NOMO-1 treated with dmso at 0.1 percent for 144 hours (cell line): ENCODE measurements around the gene DCAF16.

ENCODE experiments used
- DNase-seq: peaks from one replicate; lab custom pipeline; 2025; ENCODE audit not compliant: unreplicated experiment; lab: John Stamatoyannopoulos, UW

The DCAF16 gene

DNA sequence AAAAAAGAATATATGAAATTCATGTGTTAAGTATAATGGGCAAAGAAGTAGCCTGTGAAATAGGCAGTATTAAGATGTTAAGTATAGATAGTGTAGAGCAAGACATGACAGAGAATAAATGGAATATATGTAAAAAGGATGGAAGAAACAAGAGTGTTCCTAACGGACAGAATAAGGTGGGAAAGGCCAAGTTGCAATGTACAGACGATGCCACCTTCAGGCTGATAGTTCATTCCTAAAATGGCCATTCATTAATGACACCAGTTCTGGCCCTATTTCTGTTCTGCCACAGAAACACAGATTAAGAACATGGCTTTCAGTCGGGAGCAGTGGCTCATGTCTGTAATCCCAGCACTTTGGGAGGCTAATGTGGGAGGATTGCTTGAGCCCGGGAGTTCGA lies 24.7 kb downstream of the DCAF16 start:
- no peak for DNase-seq

GRCh38 chr4:17781300-17782287 lies 29.0 kb downstream of the DCAF16 start, which contains the start of gene FAM184B:
Gene FAM184B (minus strand): TSS chr4:17781621. CDS start chr4:17781299, 322 bp downstream.
- no peak for DNase-seq

DNA sequence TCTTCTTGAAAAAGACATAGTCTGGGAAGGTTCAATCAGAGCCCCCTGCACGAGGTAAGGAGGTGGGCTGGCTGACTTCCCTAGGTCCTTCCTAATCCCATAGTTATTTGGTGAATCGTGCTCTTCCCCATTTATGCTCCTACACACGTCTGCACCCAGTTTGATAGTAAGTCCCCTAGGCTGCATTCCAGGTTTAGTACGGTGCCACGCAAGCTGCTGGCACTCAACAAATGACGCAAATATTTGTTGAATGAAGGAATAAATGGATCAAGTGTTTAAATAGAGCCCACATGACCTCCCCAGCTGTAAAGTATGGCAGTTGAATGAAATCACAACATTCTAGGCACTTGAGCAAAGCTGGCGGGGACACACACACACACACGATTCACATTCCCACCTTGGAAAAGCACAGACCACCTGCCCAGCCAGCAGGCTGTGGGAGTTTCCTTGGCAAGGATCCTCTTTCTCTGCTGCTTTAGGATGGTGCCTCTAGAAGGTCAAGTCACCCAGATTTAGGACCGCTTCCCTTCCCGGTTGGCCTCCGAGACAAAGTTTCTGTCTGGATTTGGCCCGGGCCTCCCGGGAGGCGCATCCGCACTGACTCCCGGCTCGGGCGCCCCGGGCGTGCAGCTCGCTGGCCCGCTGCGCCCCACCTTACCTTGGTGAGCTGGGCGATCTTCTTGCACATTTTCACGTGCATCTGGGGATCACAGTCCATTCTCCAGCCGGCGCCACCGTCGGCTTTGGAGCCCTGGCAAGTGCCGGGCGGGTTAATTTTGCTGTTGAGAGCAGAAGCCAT lies 29.9 kb downstream of the DCAF16 start:
- DNase-seq: no peak

- DNase-seq: no peak
Observed at GRCh38 chr4:17778431-17778830, 32.1 kb downstream of the DCAF16 start.

GRCh38 chr4:17773135-17773698 lies 37.3 kb downstream of the DCAF16 start:
- no peak for DNase-seq

DNA sequence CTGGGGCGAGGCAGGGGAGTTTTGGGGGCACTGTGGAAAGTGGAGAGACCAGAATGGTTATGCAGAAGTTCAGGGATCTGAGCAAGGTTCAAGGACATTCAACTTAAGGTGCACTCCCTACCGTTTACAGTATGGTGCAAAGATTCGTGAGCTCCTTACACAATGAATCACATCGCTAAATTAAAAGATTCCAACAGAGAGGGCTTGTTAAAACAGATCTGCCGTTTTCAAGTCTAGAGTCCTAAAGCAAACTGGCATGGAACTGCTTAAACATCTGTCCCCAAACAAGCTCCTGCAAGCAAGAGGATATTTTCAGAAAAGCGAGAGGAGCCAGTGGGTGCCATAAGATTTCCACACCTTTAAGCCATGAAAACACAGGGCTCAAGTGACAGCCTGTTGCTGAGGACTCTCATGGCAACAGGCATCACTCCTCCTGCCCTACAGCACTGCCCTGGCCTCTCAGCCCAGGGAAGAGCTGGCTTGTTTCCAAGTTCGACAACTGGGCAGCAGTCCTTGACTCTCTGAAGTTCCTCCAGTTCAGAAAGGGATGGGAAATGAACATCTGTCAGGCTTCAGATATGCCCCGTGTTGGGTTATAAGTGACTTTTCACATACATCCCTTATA lies 39.2 kb downstream of the DCAF16 start:
- DNase-seq: no peak

DNA sequence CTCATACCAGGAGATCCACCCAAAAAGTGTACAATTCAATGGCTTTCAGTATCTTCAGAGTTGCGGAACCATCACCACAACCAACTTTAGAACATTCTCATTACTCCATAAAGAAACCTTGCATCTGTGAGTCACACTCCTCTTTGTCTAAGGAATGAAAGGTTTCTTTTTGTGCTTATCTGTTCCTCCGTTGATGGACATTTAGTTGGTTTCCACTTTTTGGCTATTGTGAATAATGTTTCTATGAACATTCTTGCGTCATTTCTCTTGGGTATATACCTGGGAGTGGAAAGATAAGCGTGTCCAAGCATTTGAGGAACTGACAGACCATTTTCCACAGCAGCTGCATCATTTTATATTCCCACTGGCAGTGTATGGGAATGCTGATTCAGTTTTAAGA lies 39.7 kb downstream of the DCAF16 start:
- DNase-seq: no peak

DNA sequence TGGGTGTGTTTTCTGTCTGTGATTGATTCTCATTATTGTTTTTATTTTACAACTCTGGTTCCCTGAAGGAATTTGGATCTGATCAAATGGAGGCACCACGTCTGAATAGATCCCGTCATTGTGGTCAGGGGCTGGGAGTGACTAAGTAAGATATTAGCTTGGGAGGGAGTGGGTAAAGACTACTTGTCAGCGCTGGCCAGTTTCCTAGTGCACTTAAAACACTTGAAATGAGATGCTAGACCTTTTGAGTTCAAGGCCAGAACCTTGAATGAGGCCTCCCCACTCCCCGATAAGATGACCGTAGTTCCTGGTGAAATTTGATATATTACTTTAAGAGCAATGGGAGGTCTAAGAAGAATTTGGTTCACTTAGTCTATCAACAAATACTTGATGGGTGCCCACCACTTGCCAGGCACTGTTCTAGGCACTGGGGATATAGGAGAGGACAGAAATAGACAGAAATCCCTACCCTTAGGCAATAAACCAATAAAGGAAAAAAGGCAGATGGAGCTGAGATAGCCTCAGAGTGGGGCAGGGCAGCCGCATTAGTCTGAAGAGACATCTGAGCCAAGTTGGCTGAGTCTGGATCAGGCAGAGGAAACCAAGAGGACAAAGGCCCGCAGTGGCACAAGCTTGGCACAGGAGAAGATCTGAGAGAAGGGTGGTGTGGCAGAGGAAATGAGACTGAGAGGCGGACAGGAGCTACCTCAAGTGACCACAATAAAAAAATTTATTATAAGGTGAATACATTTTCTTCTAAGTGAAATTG lies 41.0 kb downstream of the DCAF16 start:
- DNase-seq: no peak

DNA sequence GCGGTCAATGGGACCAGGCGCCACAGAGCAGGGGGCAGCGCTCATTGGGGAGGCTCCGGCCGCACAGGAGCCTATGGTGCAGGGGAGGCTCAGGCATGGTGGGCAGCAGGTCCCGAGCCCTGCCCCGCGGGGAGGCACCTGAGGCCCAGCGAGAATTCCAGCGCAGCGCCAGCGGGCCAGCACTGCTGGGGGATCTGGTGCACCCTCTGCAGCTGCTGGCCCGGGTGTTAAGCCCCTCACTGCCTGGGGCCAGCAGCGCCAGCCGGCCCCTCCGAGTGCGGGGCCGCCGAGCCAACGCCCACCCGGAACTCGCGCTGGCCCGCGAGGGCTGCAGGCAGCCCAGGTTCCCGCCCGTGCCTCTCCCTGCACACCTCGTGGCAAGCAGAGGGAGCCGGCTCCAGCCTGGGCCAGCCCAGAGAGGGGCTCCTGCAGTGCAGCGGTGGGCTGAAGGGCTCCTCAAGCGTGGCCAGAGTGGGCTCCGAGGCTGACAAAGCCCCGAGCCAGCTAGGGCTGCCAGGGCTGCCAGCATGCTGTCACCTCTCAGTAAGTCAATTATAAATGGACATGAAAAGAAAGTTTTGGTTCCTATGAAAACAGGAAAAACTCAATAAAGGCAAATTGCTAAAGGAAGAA lies 43.6 kb downstream of the DCAF16 start:
- DNase-seq: no peak

GRCh38 chr4:17765514-17766286 lies 44.9 kb downstream of the DCAF16 start:
- no peak for DNase-seq

- DNase-seq: no peak
Observed at GRCh38 chr4:17763931-17764330, 46.6 kb downstream of the DCAF16 start.

DNA sequence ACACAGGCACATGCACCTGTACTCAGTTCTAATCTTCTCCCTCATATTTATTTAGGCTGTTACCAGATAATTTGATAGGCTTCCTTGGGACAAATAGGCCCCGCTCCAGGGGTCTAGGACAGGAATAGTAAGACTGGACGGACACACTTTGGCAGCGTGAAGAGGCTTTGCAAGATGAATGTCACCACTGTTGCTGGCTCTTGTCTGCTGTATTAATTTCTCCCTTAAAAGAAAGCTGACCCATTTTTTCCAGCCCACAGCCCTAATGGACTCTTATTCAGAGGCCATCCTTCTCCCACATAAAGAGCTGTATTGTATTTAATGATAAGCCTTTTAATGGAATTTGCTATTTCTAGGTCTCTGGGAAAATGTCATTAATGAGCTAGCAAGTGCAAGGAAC lies 47.1 kb downstream of the DCAF16 start:
- DNase-seq: no peak

GRCh38 chr4:17762726-17763125 lies 47.8 kb downstream of the DCAF16 start:
- DNase-seq: no peak

- no peak for DNase-seq
Observed at GRCh38 chr4:17761062-17761461, 49.5 kb downstream of the DCAF16 start.

GRCh38 chr4:17760626-17761025 lies 49.9 kb downstream of the DCAF16 start:
- DNase-seq: no peak

- DNase-seq: no peak
Observed at GRCh38 chr4:17758485-17758884, 52.1 kb downstream of the DCAF16 start.

- no peak for DNase-seq
Observed at GRCh38 chr4:17757621-17758020, 52.9 kb downstream of the DCAF16 start.

GRCh38 chr4:17753646-17754045 lies 56.9 kb downstream of the DCAF16 start:
- DNase-seq: no peak
